Measurements from ENCODE around the gene OLA1.

The OLA1 gene

DNA sequence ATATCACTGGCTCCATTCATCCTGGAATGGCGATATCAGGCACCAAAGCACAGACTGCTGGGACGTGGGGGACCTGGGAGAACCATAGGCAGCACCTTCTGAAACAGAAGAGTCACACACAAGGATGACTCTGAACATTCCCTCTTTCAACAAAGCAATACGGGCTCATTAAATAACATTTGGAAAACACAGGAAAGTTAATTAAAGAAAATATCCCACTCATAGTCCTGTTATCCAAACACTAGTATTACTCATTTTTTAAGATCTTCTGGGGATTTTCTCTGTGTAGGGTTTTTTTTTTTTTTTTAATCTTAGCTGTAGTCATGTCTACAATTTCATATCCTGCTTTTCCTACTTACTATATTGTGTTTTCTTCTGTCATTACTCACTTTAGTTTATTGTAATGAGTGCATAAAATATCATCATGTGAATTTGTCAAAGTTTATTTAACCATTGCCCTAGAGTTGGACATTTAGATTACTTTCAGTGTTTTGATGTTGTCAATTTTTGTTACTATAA, 213.2 kb downstream of the OLA1 start:
- DNase-seq (ENCODE audit: low read depth) = no peak

- no peak for DNase-seq (ENCODE audit: low read depth)
These were observed 215.2 kb downstream of the OLA1 start for GRCh38 chr2:174033163-174033550.

GRCh38 chr2:174031226-174031625, 217.1 kb downstream of the OLA1 start:
- DNase-seq (ENCODE audit: low read depth) = no peak

GRCh38 chr2:174028935-174029334, 219.4 kb downstream of the OLA1 start:
- no peak for DNase-seq (ENCODE audit: low read depth)

- no peak for DNase-seq (ENCODE audit: low read depth)
These were observed 220.4 kb downstream of the OLA1 start for GRCh38 chr2:174027956-174028355.

GRCh38 chr2:174026122-174026845, 222.0 kb downstream of the OLA1 start:
- no peak for DNase-seq (ENCODE audit: low read depth)

DNA sequence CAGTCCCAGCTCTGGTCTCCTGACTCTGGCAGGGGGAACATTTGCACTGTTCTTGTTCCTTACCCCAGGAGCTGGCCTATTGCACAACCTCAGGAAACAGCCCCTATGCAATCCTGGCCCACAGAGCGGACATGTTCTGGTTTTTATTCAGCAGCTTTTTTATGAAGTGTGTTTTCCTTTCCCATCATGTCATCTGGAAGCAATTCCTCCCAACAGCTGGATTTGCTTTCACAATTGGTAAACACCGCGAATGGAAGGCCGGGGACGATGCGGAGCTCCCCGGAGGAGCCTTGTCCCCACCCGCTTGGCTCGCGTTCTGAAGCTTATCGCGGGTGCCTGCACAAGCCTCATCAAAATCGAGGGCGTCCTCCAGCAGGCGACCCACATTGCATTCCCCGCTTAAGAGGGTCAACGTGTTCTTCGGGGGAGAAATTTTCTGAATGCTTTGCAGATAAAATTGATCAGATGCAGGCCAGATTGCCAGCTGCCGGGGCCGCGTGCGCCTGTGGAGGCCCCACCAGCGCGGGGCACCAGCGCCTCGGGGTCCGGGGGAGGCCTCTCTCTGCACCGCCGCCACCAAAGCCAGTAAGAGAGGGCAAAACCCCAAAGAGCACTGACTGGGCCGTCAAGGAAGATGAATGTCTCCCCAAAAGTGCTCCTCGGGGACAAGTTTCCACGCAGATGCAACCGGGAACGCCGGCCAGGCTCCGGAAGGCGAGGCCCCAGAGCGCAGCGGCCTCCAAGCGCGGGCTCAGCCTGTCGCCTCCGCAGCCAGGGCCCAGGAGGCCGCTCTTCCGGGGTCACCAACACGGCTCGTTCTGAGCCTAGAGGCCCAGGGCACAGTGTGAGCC, 222.8 kb downstream of the OLA1 start:
- DNase-seq (ENCODE audit: low read depth) = no peak

DNA sequence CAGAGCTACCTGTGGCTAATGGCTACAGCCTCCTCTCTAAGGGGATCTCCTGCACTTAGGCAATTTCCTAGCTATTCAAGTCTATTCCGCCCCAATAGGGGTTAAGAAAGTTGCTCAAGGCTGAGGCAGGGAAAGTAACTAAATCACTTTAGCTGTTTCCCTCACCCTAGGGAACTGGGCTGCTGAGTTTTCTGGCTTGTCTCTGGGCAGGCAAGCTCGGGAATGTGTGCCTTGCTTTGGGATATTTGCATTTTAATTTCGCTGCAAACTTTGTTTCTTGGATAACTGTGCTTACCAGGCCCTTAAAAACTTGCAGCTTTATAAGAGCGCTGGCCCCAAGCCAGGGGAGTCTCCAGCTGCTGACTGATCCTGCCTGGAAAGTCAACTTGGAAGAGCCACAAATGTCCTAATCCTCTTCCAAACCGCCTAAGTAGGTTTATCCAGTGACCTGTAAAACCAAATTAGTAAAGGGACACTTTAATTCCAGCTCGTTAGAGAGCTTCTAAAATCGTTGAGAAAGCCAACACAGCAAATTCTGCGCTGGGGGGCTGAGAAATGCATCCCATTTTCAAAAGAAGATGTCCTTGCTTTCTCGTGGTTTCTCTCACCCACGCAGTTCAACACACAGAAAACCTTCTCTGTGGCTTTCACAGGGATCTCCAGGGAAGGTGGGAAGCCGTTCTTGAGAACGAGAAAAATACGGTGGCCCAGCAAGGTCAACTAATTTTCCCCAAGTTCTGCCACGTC, 223.6 kb downstream of the OLA1 start:
- DNase-seq (ENCODE audit: low read depth) = no peak

DNA sequence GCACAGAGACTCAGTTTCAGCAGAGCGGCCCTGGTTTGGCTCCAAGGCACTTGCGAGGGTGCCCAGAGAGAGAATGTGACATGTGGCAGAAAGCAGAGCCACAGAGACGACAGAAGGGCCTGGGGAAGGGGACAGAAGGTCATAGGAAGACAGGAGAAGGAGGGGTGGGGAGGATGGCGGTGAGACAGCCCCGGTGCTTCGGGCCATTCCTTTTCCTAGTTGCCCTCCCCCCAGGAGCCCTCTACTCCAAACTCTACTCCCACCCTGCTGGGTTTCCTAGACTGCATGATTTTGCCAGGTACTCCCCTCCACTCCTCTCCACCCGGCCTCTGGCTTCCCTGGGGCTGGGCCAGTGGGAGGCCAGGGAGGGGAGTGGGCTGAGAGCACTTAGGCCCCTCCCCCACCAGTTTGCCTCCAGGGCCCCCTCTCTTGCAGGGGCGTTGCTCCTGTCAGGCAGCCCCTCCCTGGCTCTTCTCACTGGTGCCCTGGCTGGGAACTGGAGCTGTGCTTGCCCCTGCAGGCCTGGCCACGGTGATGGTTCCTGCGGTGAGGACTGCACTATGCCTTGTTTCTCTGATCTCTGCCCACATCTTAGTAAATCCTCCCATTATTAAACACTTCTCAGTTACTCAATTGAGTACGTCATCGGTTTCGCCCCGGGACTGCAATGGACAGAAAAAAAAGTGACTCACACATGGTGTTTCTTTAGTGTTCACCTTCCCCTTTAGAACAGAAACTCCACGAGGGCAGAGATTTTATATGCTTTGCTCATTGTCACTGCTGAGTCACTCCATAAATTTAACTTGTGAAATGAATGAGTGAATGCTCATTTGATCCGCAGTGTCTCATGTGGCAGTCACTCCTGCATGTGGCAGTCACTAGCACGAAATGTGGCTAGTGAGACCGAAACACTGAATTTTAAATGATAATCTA, 224.5 kb downstream of the OLA1 start:
- DNase-seq (ENCODE audit: low read depth) = no peak

Data from stimulated activated CD8-positive, alpha-beta memory T cell treated with anti-CD3 and anti-CD28 coated beads, Interleukin-7, amount 100 ng/mL, for 24 hours (primary cell).